ENCODE results near the gene GOLGA7B.
"Not testable (repeated sequence)": the region's sequence is repeated elsewhere in the genome, so short reads cannot be mapped to it uniquely, and the experiment has no call there.

The GOLGA7B gene

DNA sequence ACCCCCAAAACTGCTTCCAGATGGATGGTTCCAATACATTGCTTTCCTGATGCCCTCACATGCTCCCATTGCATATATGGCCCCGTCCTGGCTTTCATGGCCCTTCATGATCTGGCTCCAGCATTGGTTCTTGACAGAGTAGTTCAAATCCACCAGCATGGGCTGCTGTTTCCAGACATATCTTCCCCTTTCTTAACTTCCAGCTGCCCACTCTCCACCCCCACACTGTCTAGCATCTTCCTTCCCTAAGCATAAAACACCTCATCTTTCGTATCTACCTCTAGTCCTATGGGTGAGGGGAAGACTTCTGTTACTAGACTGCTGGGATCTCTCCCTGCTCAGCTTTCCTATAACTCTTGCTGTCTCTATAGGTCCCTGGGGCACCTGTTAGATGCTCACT lies 13.2 kb upstream of the GOLGA7B start:
- no peak for FAIRE-seq

- FAIRE-seq: no peak
Observed at GRCh38 chr10:97838091-97838490, 11.6 kb upstream of the GOLGA7B start.

DNA sequence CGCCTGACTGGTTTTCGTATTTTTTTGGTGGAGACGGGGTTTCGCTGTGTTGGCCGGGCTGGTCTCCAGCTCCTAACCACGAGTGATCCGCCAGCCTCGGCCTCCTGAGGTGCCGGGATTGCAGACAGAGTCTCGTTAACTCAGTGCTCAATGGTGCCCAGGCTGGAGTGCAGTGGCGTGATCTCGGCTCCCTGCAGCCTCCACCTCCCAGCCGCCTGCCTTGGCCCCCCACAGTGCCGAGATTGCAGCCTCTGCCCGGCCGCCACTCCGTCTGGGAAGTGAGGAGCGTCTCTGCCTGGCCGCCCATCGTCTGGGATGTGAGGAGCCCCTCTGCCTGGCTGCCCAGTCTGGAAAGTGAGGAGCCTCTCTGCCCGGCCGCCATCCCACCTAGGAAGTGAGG lies 8.5 kb upstream of the GOLGA7B start:
- not testable (repeated sequence) for FAIRE-seq

DNA sequence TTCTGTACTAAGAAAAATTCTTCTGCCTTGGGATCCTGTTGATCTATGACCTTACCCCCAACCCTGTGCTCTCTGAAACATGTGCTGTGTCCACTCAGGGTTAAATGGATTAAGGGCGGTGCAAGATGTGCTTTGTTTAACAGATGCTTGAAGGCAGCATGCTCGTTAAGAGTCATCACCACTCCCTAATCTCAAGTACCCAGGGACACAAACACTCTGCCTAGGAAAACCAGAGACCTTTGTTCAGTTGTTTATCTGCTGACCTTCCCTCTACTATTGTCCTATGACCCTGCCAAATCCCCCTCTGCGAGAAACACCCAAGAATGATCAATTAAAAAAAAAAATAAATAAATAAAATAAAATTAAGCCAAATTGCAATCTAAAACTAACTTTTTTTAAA lies 7.5 kb upstream of the GOLGA7B start:
- not testable (repeated sequence) for FAIRE-seq

DNA sequence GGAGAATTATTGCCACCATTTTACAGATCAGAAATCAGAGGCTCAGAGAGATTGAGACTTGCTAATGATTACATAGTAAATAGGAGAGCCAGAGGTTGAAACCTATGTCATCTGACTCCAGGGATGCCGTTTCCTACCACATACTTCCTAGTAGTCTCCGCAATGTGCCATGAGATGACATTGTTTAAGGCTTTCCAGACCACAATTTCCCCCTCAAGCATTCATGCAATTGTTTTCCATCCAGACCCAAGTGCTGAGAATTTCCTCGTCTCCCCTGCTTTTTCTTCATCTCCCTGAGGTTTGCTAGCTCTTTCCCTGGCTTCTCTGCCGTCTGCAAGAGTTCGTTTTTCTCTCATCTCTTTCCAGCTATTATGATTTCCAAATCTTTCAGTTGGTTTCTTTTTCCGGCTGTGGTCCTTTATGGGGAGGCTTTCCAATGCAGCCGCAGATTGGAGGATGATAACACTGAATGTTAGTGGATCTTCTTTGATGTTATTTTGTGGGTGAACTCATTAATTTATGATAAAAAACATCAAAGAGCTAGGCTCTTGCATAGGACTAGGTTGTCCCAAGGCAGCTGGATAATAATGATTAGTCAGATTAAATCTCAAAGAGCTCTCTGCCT lies 6.9 kb upstream of the GOLGA7B start:
- no peak for FAIRE-seq

GRCh38 chr10:97843281-97843671 lies 6.4 kb upstream of the GOLGA7B start:
- FAIRE-seq: no peak

GRCh38 chr10:97843972-97844371 lies 5.7 kb upstream of the GOLGA7B start:
- not testable (repeated sequence) for FAIRE-seq

DNA sequence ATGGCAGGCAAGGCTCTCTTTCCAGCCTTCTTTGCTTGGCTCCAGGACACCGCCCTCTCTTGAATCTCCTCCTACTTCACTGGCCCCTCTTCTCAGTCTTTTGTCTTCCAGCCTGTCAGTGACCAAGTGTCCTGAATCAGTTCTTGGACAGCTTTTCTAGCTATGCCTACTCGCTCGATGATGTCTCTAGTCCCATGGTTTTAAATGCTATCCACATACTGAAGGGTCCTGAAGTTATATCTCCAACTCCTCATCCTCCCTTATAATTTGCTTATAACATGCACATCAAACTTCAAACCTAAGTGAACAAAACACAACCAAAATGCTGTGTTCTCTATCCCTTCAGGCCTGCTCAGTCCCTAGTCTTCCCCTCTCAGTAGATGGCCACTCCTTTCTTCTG lies 5.0 kb upstream of the GOLGA7B start:
- FAIRE-seq: no peak

- no peak for FAIRE-seq
Observed at GRCh38 chr10:97849103-97849686, 448 bp upstream of the GOLGA7B start.

DNA sequence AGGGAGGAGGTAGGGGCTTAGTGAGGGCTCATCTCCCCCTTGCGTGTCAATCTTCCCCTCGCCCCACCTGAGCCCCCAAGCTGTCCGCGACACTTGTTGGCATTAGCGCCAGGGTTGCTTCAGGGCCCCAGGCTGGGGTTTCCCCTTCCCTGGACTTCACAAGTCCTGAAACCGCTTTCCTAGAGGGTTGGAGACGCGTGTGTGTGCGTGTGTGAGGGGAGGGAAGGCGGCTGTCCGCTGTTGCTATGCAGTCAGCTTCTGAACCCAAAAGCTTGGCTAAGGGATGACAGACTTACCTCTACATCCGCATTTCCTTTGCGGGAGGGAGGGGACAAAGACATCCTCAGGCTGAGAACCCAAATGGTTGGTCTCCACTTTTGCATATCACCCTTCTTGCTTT lies 803 bp downstream of the GOLGA7B start:
- FAIRE-seq: no peak

- no peak for FAIRE-seq
Observed at GRCh38 chr10:97851341-97852001, 1.8 kb downstream of the GOLGA7B start.

- FAIRE-seq: no peak
Observed at GRCh38 chr10:97852277-97852676, 2.6 kb downstream of the GOLGA7B start.

- FAIRE-seq: no peak
Observed at GRCh38 chr10:97852840-97853405, 3.3 kb downstream of the GOLGA7B start.

- no peak for FAIRE-seq
Observed at GRCh38 chr10:97854743-97855142, 5.1 kb downstream of the GOLGA7B start.

DNA sequence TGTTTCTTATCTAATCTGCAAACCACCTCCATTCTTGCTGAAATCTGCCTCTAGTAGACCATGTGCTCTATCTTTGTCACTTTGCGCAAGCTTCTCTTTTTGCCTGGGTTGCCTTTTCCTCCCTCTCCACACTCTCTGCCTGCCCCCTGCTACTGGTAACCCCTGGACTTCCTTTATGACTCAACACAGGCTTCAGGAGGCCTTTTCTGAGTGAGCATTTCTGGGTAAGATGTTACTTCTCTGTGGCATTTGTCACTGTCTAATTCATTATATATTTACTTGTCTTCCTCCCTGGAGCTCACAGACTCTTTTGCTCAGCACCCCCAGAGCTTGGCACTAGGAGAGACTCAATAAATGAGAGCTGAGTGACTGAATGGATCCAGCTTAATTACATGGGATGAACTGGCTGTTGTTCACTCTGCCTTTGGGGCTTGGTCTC lies 8.4 kb downstream of the GOLGA7B start:
- no peak for FAIRE-seq

GRCh38 chr10:97861097-97861750 lies 11.6 kb downstream of the GOLGA7B start:
- FAIRE-seq: no peak

DNA sequence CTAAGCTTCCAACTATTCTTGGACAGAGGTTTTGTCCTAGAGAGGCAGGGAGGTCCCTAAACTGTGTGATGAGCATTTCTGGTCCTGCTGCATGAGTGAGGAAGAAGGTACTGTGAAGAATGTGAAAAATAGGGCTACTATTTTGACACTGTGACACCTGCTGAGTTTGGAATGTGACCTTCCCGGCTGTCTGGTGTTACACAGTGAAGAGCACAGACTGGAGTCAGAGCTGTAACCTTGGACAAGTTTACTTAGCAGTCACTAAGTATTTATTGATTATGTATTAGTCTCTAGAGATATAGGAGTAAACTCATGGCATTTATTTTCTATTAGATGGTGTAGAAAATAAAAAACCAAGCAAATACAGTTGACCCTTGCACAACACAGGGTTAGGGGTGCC lies 12.3 kb downstream of the GOLGA7B start:
- no peak for FAIRE-seq

- no peak for FAIRE-seq
Observed at GRCh38 chr10:97863808-97864207, 14.2 kb downstream of the GOLGA7B start.

- no peak for FAIRE-seq
Observed at GRCh38 chr10:97865488-97865887, 15.8 kb downstream of the GOLGA7B start.

DNA sequence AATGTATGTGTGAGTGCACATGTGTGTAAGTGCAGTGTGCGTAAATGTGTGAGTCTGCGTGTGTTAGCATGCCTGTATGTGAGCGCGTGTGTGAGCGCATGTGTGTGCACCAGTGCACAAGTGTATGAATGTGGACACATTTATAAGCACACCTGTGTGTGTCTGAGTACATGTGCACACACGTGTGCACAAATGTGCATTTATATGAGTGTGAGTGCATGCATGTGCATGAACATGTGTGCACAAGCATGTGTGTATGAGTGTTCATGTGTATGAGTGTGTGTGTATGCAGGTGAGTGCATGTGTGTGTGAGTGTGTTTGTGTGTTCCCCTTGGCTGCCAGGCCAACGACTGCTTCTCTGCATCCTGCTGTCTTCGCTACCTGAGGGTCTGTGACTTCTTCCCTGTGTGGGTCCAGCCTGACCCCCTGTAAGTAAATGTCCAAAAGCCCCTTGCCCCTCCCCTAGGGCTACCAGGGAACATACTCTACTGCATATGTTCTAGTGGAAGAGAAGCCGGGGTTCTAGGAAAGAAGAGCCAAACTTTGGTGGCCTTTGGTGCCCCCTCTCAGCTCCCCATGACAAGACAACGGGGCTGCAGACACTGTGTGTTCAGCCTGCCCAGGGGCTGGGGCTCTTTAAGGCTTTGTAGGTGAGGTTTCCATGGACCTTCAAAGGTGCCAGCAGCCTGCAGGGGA lies 17.0 kb downstream of the GOLGA7B start:
- FAIRE-seq: no peak

- no peak for FAIRE-seq
Observed at GRCh38 chr10:97867220-97867800, 17.7 kb downstream of the GOLGA7B start.

- FAIRE-seq: no peak
Observed at GRCh38 chr10:97868134-97868685, 18.6 kb downstream of the GOLGA7B start.
